CD1c-positive myeloid dendritic cell (primary cell): ENCODE results near the gene COPZ1.

ENCODE experiments used
- DNase-seq: peaks from one replicate; pipeline ENCODE4 v3.0.0-alpha.2; 2016; ENCODE audit errors: extremely low spot score

The COPZ1 gene

DNA sequence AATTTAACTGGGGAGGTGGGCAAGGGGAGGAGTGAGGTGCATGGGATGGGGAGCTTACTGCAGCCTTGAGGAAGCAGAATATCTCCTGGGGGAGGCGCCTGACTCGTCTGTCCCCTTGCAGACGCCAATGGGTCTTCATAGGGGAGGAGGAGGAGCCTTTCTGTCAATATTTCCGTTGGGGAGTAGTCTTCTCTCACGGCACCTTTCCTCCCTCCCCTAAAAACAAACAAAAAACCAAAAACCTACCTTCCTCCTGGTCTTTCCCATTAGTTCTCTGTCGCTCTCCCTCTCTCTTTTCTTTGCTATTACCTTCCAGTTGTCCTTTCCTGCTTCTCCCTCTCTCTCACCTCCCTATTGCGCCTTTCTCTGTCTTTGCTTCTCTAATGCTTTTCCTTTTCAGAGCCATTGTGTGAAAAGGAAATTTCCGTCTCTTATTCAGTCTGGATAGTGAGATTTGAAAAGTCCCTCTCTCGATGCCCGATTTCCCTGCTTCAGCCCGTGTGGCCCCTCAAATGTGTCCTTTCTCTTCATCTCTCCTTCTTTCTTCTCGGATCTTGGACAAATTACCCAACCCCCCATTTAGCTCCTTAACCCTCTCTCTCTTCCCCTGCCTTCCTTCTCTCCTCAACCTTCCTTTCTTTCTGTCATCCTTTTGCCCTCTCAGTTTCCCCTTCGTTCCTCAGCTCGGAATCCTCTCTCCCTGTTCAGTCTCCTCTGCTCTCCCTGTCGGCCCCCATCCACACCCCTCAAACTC is 33.4 kb downstream of the COPZ1 start:
- DNase-seq: no peak

DNA sequence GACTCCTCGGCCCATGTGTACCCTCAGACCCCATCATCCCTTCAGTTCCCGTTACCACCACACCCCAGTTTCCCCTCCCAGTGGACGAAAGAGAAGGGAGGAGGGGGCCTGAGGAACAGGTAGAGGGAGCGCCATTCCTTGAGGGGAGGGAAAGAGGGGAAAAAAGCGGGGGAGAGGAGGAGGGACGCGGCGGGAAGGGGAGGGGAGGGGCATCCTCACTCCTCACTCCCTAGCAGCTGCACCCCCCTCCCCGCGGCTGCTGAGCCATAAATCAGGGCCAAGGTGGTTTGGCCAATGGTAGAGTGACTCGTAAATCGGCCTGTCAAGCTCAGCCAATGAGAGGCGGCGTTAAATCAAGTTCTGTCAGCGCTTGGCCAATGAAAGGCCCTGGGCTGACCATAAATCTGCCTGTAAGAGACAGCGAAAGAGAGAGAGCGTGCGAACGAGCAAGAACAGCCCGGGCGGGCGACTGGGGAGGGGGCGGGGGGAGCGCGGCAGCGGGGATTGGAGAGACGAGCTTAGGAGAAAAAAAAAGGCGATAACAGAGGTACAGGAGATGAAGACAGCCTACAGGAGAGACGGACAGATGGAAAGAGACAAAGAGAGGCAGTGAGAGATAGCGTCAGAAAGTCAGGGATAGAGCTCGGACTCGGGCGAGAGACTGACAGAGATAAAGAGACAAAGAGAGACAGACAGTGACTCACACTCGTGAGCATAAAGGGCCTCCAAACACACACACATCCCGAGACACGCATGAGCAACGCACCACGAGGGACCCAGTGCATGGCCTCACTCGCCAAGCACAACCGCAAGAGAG is 34.2 kb downstream of the COPZ1 start:
- DNase-seq: peak; percentile 98

DNA sequence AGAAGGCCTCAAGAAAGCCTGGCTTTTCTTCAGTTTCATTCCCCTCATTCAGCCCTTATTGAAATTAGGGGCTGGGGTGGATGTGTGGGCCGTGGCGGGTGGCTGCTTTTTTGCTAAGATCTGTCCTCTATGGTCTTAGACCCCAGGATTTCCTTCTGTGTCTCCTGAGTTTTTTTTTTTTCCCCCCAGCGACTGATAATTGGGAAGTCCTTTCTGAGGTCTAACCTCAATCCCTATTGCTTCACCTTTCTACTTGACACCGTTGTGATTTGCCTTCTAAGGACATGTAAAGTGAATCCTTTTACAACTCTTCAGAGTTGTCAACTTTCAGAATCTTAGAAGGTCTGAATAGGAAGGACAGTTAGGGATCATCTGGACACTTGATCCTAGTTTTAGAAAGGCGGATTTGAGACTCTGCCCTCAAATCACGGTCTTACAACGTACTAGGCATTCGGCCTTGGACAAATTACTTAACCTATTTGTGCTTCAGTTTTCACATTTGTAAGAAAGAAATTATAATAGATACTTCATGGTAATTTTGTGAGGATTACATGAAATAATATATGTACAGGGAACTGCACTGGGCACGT is 34.9 kb downstream of the COPZ1 start:
- no peak for DNase-seq

DNA sequence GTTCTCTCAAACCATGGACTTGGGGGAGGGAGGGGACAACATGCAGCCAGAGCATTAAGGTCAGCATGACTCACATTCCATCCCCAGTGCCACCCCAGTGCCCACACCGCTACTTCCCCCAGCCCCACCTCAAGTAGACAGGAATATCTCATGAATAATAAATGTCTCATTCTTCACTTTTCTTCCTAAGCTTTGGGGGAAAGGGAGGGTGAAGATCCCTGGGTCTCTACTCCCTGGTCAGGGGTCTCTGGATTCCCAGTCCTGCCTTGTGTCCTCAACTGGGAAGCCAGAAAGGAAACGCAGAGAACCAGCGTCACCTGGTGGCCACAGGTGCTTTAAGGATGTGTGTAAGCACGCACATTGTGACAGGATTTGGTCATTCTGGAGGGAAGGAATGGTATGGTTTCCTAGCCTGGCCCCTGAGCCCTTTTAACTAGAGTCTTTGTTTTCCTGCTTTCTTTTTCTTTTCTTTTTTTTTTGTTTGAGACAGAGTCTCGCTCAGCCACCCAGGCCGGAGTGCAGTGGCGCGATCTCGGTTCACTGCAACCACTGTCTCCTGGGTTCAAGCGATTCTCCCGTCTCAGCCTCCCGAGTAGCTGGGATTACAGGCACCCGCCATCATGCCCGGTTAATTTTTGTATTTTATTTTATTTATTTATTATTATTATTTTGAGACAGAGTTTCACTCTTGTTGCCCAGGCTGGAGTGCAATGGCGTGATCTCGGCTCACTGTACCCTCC is 36.0 kb downstream of the COPZ1 start:
- DNase-seq: peak; percentile 66

DNA sequence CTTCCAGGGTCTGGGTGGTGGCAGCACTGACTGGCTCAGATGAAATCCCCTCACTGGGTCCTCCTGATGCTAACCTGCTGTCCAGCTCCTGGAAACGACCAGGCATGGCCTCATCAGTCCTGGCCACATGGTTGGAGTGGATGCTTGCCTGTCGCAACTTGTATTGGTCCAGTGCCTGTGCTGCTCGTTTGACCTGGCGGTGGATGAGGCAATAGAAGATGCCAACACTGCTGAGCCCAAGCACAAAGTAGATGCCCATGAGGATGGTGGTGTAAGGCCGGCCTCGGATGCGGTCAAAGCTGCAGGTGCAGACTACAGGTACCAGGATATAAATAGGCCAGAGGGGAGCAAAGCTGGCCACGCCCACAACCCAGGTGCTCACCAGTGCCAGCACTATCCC is 38.1 kb downstream of the COPZ1 start:
- no peak for DNase-seq

DNA sequence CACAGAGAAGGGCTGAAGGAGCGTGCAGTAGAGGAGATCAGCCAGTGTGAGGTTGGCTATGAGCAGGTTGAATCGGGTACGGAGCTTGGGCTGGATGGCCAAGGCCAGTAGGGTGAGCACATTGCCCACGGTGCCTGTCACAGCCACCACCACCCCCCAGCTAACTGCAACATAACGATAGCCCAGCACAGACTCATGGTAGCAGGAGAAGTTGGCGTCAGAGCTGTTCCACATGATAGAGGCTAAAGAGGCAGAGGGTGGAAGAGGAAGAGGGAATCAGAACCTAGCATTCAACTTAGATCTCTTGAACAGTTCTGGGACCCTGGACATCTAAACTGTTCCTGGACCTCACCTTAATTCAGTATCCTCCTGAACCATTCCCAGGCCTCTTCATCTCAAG is 38.7 kb downstream of the COPZ1 start:
- DNase-seq: peak; percentile 55

DNA sequence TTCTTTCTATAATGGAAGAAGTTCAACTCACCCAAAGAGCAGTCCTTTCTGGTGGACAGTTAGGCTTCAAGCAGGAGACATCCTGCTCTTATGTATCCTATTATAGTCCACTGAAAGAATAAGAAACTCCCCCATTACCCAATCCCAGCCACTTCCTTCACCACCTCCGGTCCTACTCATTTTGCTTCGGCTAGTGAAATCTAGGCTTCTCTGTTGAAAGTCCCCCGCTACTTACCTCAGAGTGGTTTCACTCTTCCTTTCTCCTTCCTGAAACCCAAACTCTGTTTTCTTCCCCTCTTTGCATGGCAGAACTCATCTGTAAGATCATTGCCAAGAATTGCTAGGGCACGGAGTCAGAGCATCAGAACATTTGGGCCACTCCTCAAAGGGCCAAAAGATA is 39.5 kb downstream of the COPZ1 start, which contains the start of gene GPR84:
TSS of gene GPR84 (minus strand) at position 74 of the 400 bp plus-strand sequence. CDS start 635 bp downstream, outside the sequence.
- DNase-seq: peak; percentile 84

DNA sequence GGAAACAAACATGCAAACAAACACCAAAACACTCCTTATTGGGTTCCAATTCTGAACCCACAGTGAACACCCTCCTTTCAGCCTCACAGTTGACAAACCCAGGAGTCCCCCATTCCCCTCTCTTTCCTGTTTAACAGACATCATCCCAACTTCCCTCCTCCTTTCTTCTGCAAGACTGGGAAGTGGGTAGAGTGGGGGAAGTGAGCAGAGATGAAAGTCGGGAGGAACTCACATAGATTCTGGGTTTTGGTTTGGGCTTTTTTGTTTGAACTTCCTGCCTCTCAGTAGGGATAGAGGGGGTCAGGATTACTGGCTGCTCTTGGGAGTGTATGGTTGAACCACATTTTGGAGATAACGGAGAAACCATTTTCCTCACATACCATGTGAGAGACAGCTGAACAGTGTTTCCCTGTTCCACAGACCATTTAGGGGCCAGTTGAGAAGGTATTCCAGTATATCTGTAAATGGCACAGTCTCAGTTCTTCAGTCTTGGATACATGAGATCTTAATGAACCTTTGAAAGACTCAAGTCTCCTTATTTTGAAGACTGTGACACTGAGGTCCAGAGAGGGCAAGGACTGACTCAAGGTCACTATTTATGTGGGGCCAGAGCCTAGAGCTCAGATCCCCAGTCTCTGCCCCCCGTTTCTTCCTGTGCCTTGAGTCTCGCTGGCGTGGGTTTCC is 43.2 kb downstream of the COPZ1 start:
- DNase-seq: peak; percentile 53

DNA sequence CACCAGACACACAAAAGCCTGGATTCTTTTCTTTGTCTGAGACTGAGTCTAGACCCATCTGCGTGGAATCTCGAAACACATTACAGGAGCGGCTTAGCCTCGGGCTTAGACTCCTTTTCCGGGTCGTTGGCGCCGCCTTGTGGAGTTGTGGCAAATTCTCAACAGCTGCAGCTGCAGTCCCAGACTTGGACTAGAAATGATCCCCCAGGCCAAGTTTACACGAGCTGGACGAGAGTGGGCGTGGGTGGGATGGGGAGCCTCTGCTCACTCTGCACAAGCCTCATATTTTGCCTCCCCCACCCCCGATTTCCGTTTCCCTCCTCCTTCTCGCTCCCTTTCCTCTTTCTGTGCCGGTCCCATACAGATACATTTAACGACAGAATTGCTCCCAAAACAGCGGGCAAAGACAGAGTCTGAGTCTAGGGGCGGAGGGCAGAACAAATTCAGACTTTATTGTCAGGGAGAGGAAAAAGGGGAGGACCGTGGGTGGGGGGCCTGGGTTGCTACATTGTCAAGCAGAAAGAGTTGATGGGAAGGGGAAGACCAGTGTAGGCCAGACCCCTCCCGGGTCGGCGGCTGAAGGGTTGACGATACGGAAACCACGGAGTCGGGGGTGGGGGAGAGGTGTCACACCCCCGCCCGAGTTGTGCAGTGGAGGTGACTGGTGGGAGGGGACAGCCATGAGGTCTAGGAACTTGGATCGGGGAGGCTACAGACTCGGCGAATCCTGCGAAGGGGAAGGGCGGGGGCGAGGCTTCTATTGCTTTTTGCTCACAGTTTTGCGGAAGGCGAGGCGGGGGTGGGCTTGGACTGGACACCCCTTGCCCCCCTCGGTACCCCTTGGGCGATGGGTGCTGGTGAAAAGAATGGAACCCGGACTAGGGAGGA is 44.0 kb downstream of the COPZ1 start:
- peak; percentile 94 for DNase-seq

DNA sequence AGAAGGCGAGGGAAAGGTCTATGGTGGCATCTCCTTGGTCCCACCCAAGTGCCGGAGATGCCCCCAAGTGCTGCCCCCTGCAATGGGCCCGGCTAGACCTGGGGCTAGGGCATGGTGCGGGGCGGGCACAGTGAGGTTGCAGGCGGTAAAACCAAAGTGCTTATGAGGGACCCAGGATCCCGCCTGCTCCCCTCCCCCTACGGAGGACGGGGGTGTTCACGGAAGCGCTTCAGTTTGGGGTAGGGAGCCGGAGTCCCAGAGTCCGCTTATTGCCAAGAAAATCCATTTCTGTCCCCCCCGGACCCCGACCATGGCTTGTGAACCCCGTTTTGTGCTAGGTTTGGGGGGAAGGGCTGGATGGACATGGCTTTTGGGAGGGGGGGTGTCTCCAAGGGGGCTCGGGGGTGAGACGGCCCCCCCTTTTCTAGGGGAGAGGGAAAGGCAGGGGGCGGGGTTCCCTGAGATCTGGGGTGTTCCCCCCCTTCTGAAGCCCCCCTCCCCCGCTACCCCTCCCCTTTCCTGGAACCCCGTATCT is 44.7 kb downstream of the COPZ1 start:
- no peak for DNase-seq

DNA sequence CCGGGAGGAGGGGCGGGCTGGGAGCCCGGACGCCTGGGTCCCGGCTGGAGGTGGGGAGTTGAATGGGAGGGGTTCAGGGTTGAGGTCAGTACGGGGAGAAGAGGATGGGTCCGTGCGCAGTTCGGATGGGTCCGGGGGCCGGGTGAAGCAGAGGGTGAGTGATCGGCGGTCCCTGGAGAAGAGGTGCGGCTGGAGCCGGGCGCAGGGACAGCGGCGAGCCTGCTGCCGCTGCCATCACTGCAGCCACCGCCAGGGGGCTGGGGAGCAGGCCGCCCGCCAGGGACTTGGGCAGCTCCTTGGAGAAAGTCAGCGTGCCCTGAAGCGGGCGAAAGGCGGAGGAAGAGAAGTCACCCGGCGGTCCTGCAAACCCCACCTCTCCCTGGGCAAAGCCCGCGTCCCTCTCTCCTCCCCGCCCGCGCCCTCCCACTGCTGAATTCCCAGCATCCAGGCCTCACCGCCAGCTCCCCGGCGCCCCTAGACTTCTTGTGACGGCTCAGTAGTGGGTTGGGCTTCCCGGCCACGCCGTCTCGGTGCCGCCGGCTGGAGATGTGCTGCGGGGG is 45.3 kb downstream of the COPZ1 start:
- DNase-seq: peak; percentile 58

DNA sequence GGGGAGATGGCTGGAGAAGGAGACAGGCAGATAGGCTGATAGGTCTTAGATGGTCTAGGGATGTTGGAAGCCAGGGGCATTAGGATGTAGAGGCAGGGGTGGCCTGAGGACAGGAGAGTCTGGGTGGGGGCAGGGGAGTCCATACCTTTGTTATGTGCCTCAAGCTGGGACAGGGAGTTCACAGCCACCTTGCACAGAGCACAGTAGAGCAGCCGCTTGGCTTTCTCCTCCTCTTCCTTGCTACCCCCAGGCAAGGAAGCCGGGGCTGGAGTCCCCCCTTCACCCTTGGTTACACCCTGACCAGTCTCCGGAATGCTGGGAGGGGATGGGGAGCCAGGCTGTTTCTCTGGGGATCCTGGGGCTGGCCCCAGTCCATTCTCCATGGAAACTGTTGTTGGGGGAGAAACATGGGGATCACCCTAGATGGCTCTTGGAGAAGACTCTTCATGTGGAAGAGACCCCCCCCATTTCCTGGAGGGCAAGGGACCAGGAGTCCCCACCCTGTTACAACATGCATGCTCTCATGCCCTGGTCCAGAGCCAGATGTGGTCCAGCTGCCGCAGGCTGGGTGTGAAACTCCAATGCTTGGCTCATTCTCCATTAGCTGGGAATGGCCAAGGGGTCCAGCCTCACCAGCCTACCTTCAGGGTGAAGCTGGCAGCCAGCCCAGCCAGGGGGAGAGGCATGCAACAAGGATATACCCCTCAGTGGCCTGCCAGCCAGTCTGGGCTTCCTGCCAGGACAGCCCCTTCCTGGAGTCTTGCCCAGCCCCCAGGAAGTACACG is 46.6 kb downstream of the COPZ1 start:
- no peak for DNase-seq

DNA sequence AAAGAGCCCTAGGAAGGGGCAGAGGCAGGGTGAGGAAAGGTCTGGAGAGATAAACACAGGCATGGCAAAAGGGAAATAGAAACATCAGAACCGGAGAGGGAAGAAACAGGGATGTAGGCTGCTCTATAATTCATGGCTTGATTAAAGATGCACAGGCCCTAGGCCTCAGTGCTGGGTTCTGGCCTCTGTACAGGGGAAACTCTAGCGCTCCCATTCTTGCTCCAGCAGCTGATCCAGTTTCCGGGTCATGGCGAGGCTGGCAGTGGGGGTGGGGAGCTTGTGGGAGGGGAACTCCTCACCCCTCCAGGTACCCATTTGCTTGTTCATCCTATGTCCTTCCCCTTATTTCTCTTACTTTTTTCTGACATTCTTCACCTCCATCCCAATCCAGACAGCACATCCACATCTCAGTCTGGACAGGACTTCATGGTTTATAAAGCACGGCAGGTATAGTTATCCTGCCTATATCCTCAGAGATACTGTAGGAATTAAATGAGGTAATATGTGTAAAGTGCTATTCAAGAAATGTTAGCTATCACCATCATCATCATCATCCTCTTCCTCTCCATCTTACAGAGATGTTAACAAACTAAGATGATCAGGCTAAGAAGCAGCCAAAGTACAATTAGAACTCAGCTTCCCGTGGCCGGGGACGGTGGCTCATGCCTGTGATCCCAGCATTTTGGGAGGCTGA is 47.3 kb downstream of the COPZ1 start:
- no peak for DNase-seq

DNA sequence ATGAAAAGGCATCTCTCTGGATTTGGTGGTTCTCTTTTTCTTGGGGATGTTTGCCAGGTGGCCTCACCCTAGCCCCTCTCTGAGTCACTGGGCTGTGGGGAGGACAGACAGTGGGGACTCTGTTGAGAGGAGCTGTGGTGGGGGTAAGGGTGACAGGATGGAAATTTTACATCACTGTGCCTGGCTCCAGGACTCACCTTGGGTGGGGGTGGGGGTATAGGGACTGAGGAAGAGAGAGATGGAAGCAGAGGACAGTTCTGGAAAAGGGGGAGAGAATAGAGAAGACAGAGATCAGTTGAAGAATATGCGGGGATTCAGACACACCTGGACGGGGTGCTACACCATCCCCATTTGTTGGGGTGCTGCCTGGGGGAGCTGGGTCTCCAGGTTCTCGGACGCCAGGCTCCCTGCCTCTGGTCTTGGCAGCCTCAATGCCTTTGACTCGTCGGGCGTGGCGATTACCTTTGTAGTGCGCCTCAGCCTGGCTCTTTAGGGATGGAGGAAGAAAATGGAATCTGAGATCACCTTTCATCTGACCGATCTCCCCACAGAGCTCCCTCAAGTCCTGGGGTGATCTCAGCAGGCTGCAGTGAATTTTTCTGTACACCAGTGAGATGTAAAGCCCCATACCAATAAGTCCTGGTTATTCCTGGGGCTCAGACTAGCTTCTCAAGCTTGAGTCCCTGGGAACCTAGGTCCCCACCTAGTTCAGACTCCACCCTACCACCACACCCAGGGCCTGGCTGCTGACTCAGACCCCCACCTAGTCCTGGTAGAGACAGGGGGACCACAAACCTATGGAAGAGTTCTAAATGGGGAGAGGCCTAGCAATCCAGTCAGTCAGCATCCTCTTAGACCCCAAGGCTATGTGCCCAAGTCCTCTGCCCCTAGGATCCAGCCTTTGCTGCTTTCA is 49.0 kb downstream of the COPZ1 start:
- no peak for DNase-seq

DNA sequence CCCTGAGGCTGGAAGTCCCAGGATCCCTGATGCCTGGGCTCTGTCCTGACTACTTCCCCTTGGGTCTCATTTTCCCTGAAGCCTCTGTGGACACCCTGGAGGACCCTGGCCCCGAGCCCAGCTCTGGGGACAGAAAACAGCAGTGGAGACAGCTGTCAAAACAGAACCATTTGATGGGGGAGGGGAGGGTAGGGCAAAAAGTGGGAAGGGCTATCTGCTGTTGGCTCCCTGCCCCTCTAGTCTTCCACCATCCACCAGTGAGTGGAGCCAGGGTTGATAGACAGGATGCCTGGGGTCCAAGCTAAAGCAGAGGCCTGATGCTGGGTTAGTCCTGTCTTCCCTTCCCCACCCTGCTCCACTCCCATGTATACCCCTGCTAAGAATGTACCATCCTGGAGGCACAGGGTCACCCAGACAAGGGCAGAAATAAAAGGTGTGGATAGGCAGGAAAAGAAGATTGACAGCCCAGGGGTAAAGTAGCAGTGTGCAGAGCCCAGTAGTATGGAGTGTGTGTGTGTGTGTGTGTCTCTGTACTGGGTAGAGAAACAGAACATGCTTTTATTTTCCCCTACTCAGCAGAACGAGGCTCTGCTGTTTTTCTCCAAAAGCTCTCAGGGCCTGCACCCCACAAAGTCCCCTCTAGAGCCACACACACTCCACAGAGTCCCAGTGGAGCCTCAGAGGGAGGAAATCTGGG is 49.8 kb downstream of the COPZ1 start:
- no peak for DNase-seq

DNA sequence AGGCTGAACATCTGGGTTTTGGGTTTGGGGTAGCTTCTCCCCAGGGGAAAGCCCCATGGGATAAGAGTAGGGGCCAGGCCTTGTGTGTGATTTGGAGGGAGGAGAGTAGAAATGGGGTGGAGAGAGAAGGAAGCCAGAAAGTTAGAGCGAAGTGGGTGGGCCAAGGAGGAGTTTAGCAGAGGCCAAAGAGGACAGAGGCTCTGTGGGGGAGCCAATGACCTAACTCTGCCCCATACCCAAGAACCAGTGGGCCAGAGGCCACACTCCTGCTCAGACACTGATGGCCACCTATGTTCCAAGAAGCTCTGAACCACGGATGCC is 50.3 kb downstream of the COPZ1 start:
- no peak for DNase-seq

DNA sequence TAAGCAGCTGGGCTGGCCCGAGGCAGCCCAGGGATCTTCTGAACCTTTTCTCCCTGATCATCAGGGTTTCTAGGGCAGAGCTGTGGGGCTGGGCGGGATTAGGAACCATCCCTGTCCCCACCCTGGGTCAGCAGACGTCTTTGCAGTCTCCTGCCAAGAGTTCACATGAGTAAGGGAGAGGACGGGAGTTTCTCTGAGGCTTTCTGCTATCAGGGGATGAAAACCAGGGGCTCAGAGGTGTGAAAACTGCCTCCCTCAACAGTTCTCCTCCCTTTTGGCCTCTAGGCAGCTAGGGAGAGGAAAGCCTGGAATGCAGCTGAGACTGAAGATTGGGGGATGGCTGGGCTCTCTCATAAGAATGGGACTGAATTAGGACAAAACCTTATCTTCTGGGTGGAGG is 51.7 kb downstream of the COPZ1 start:
- no peak for DNase-seq
